Astrocyte (in vitro differentiated cells and primary cell): Measurements from ENCODE around the gene SLC39A1.

Experiments used
- EZH2 ChIP-seq: IDR thresholded peaks from 2 replicates; pipeline ENCODE4 v1.6.1; 2012; ENCODE audit warnings: mild to moderate bottlenecking, low read length, inconsistent platforms; ENCODE audit not compliant: insufficient read depth
- TF ChIP-seq, protein P1 (sequence below): IDR thresholded peaks from 2 replicates; pipeline ENCODE4 v1.5.1; 2011; ENCODE audit warnings: low read depth, mild to moderate bottlenecking, inconsistent platforms, low read length, moderate library complexity; ENCODE audit not compliant: insufficient read depth

DNA sequence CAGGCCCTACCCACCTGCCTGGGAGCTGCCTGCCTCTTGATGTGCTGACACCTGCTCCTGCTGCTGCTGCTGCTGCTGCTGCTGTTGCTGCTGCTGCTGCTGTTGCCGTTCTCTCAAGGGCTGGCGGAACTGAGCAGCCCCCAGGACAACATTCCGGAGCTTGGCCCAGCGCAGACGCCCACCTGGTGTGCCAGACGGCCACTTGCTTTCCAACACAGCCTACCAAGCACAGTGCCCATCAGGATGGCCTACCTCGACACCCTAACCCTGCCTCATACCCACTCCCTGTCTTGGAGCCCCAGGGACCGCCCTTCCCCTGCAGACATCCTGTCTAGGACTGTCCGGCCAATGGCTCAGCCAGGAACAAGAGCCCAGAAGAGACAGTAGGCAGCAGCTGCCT, 28.6 kb downstream of the SLC39A1 start:
- TF ChIP-seq, protein P1, sequence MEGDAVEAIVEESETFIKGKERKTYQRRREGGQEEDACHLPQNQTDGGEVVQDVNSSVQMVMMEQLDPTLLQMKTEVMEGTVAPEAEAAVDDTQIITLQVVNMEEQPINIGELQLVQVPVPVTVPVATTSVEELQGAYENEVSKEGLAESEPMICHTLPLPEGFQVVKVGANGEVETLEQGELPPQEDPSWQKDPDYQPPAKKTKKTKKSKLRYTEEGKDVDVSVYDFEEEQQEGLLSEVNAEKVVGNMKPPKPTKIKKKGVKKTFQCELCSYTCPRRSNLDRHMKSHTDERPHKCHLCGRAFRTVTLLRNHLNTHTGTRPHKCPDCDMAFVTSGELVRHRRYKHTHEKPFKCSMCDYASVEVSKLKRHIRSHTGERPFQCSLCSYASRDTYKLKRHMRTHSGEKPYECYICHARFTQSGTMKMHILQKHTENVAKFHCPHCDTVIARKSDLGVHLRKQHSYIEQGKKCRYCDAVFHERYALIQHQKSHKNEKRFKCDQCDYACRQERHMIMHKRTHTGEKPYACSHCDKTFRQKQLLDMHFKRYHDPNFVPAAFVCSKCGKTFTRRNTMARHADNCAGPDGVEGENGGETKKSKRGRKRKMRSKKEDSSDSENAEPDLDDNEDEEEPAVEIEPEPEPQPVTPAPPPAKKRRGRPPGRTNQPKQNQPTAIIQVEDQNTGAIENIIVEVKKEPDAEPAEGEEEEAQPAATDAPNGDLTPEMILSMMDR: no peak
- TF ChIP-seq EZH2: no peak
